Measurements from ENCODE around the gene NAALADL2.

NAALADL2 gene

GRCh38 chr3:175620093-175620492 lies 761.0 kb downstream of the NAALADL2 start:
- H3K4me1 ChIP-seq (ENCODE audit: insufficient read depth, low read length, severe bottlenecking), result no peaks in the 10 kb centered on the region
- H2AFZ ChIP-seq (ENCODE audit: low read length), result no peak overlapping the region
- no peak overlapping the region for H3K9ac ChIP-seq (ENCODE audit: low read length)
- H3K4me3 ChIP-seq (ENCODE audit: low read depth, low read length, poor library complexity, severe bottlenecking), result no peak overlapping the region
- no peaks in the 10 kb centered on the region for H3K79me2 ChIP-seq (ENCODE audit: insufficient read depth, low read length)
- TF ChIP-seq EZH2 (IDR thresholded peaks at IDR 0.05; ENCODE audit: borderline replicate concordance, low read length) (no peak), CTCF (IDR thresholded peaks at IDR 0.05; ENCODE audit: low read length) (no peak)
- no peaks in the 10 kb centered on the region for H3F3A ChIP-seq (ENCODE audit: insufficient read depth, low read length)
- H3K27ac ChIP-seq (ENCODE audit: low read depth, low read length, poor library complexity, severe bottlenecking), result no peak overlapping the region
- H3K9me3 ChIP-seq (ENCODE audit: low read length), result no peaks in the 10 kb centered on the region
- H3K9me2 ChIP-seq (ENCODE audit: low read depth, low read length), result no peaks in the 10 kb centered on the region
- H3K36me3 ChIP-seq (ENCODE audit: insufficient read depth, low read length), result no peaks in the 10 kb centered on the region
- no peaks in the 10 kb centered on the region for H4K20me1 ChIP-seq (ENCODE audit: insufficient read depth, low read length)
- H3K27me3 ChIP-seq (ENCODE audit: insufficient read depth, low read length), result no peaks in the 10 kb centered on the region
- no peak overlapping the region for H3K4me2 ChIP-seq (ENCODE audit: low read length)

DNA sequence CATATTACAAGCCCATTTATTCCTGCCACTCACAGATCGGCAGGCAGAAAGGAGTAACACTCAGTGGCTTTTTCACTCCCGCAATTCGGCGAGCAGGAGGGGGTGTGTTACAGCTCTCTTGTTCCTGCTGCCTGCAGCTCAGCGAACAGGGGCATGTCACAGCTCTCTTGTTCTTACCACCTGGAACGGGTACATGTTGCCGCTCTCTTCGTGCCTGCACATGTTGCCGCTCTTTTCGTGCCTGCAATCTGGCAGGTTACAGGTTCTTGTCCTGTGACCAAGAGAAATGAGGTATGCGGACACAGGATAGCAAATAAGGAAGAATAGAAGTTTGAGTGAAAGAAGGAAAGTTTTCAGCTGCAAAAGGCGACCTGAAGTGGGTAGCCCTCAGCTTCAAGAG lies 761.4 kb downstream of the NAALADL2 start:
- Histone ChIP-seq H4K20me1 (ENCODE audit: insufficient read depth, low read length) (no peaks in the 10 kb centered on the region), H3K9me2 (ENCODE audit: low read depth, low read length) (no peaks in the 10 kb centered on the region), H3K27me3 (ENCODE audit: insufficient read depth, low read length) (no peaks in the 10 kb centered on the region), H3K9me3 (ENCODE audit: low read length) (no peaks in the 10 kb centered on the region), H2AFZ (ENCODE audit: low read length) (no peak overlapping the region), H3K36me3 (ENCODE audit: insufficient read depth, low read length) (no peaks in the 10 kb centered on the region), H3K9ac (ENCODE audit: low read length) (no peak overlapping the region), H3K27ac (ENCODE audit: low read depth, low read length, poor library complexity, severe bottlenecking) (no peak overlapping the region), H3K4me1 (ENCODE audit: insufficient read depth, low read length, severe bottlenecking) (no peaks in the 10 kb centered on the region), H3K4me2 (ENCODE audit: low read length) (no peak overlapping the region), H3F3A (ENCODE audit: insufficient read depth, low read length) (no peaks in the 10 kb centered on the region), H3K79me2 (ENCODE audit: insufficient read depth, low read length) (no peaks in the 10 kb centered on the region), H3K4me3 (ENCODE audit: low read depth, low read length, poor library complexity, severe bottlenecking) (no peak overlapping the region)
- TF ChIP-seq CTCF (IDR thresholded peaks at IDR 0.05; ENCODE audit: low read length) (no peak), EZH2 (IDR thresholded peaks at IDR 0.05; ENCODE audit: borderline replicate concordance, low read length) (no peak)

- Histone ChIP-seq H4K20me1 (ENCODE audit: insufficient read depth, low read length) (no peaks in the 10 kb centered on the region), H3K9me2 (ENCODE audit: low read depth, low read length) (no peaks in the 10 kb centered on the region), H3K9ac (ENCODE audit: low read length) (no peak overlapping the region), H3K4me1 (ENCODE audit: insufficient read depth, low read length, severe bottlenecking) (no peaks in the 10 kb centered on the region), H3K27me3 (ENCODE audit: insufficient read depth, low read length) (no peaks in the 10 kb centered on the region), H3K27ac (ENCODE audit: low read depth, low read length, poor library complexity, severe bottlenecking) (no peak overlapping the region), H3K4me2 (ENCODE audit: low read length) (no peak overlapping the region), H2AFZ (ENCODE audit: low read length) (no peak overlapping the region), H3K36me3 (ENCODE audit: insufficient read depth, low read length) (no peaks in the 10 kb centered on the region), H3F3A (ENCODE audit: insufficient read depth, low read length) (no peaks in the 10 kb centered on the region), H3K79me2 (ENCODE audit: insufficient read depth, low read length) (no peaks in the 10 kb centered on the region), H3K9me3 (ENCODE audit: low read length) (no peaks in the 10 kb centered on the region), H3K4me3 (ENCODE audit: low read depth, low read length, poor library complexity, severe bottlenecking) (no peak overlapping the region)
- TF ChIP-seq CTCF (IDR thresholded peaks at IDR 0.05; ENCODE audit: low read length) (no peak), EZH2 (IDR thresholded peaks at IDR 0.05; ENCODE audit: borderline replicate concordance, low read length) (no peak)
Observed at GRCh38 chr3:175640958-175641357, 781.8 kb downstream of the NAALADL2 start.

Measured in OCI-LY1 (cell line).